Measurements from ENCODE around the gene VASN.

VASN gene

GRCh38 chr16:4349332-4349731 is 22.3 kb upstream of the VASN start:
- no peak for TF ChIP-seq CTCF (IDR thresholded peaks at IDR 0.05; ENCODE audit: control insufficient read depth, insufficient read depth, low read depth, low read length, missing control alignments)
- no peak overlapping the region for H3K4me3 ChIP-seq (ENCODE audit: control insufficient read depth, low read depth, low read length)
- no peak for DNase-seq (ENCODE audit: low read depth)

- H3K4me3 ChIP-seq (ENCODE audit: control insufficient read depth, low read depth, low read length) = peak overlapping the region; percentile 54
- no peak for DNase-seq (ENCODE audit: low read depth)
- no peak for TF ChIP-seq CTCF (IDR thresholded peaks at IDR 0.05; ENCODE audit: control insufficient read depth, insufficient read depth, low read depth, low read length, missing control alignments)
Measured at GRCh38 chr16:4350365-4350786, 21.3 kb upstream of the VASN start.

- H3K4me3 ChIP-seq (ENCODE audit: control insufficient read depth, low read depth, low read length) = peak within 1 kb of the TSS; percentile 54
- TF ChIP-seq CTCF (IDR thresholded peaks at IDR 0.05; ENCODE audit: control insufficient read depth, insufficient read depth, low read depth, low read length, missing control alignments) = no peak
- DNase-seq (ENCODE audit: low read depth) = no peak
Measured at GRCh38 chr16:4350787-4351659, 20.6 kb upstream of the VASN start, which contains the start of gene PAM16. PAM16 (minus strand) TSS chr16:4351321; CDS start chr16:4351234, 87 bp downstream.

- H3K4me3 ChIP-seq (ENCODE audit: control insufficient read depth, low read depth, low read length) = no peak overlapping the region
Measured at GRCh38 chr16:4351880-4352279, 19.8 kb upstream of the VASN start.

GRCh38 chr16:4352843-4353242 is 18.8 kb upstream of the VASN start:
- no peak overlapping the region for H3K4me3 ChIP-seq (ENCODE audit: control insufficient read depth, low read depth, low read length)
- no peak for DNase-seq (ENCODE audit: low read depth)
- TF ChIP-seq CTCF (IDR thresholded peaks at IDR 0.05; ENCODE audit: control insufficient read depth, insufficient read depth, low read depth, low read length, missing control alignments) = no peak

More at GRCh38 chr16:4351880-4352279, 19.8 kb upstream of the VASN start:
- no peak for TF ChIP-seq CTCF (IDR thresholded peaks at IDR 0.05; ENCODE audit: control insufficient read depth, insufficient read depth, low read depth, low read length, missing control alignments)
- DNase-seq (ENCODE audit: low read depth) = no peak

- no peak for DNase-seq (ENCODE audit: low read depth)
- TF ChIP-seq CTCF (IDR thresholded peaks at IDR 0.05; ENCODE audit: control insufficient read depth, insufficient read depth, low read depth, low read length, missing control alignments) = no peak
- H3K4me3 ChIP-seq (ENCODE audit: control insufficient read depth, low read depth, low read length) = no peak overlapping the region
Measured at GRCh38 chr16:4353675-4354074, 18.0 kb upstream of the VASN start.

Data from AG09309 (cell line).